Measurements from ENCODE around the gene YAP1.
"Not testable (repeated sequence)": the region's sequence is repeated elsewhere in the genome, so short reads cannot be mapped to it uniquely, and the experiment has no call there.

The YAP1 gene

GRCh38 chr11:102196351-102196750 lies 86.1 kb downstream of the YAP1 start:
- in situ Hi-C loops (cut with HindIII; ENCODE audit: low sequenced_read_pairs), result no loop called here

GRCh38 chr11:102196816-102197215 lies 86.6 kb downstream of the YAP1 start:
- in situ Hi-C loops (cut with HindIII; ENCODE audit: low sequenced_read_pairs), result no loop called here

GRCh38 chr11:102197670-102198139 lies 87.5 kb downstream of the YAP1 start:
- in situ Hi-C loops (cut with HindIII; ENCODE audit: low sequenced_read_pairs), result no loop called here

- in situ Hi-C loops (cut with HindIII; ENCODE audit: low sequenced_read_pairs), result no loop called here
Observed at GRCh38 chr11:102199673-102200072, 89.4 kb downstream of the YAP1 start.

- in situ Hi-C loops (cut with HindIII; ENCODE audit: low sequenced_read_pairs), result not testable (repeated sequence)
Observed at GRCh38 chr11:102200325-102200724, 90.1 kb downstream of the YAP1 start.

- in situ Hi-C loops (cut with HindIII; ENCODE audit: low sequenced_read_pairs), result no loop called here
Observed at GRCh38 chr11:102201776-102202175, 91.5 kb downstream of the YAP1 start.

- in situ Hi-C loops (cut with HindIII; ENCODE audit: low sequenced_read_pairs), result no loop called here
Observed at GRCh38 chr11:102202972-102203371, 92.7 kb downstream of the YAP1 start.

- in situ Hi-C loops (cut with HindIII; ENCODE audit: low sequenced_read_pairs), result no loop called here
Observed at GRCh38 chr11:102204174-102204573, 93.9 kb downstream of the YAP1 start.

GRCh38 chr11:102205805-102206204 lies 95.6 kb downstream of the YAP1 start:
- in situ Hi-C loops (cut with HindIII; ENCODE audit: low sequenced_read_pairs), result no loop called here

- in situ Hi-C loops (cut with HindIII; ENCODE audit: low sequenced_read_pairs), result no loop called here
Observed at GRCh38 chr11:102208835-102209234, 98.6 kb downstream of the YAP1 start.

GRCh38 chr11:102214623-102215022 lies 104.4 kb downstream of the YAP1 start:
- in situ Hi-C loops (cut with HindIII; ENCODE audit: low sequenced_read_pairs), result no loop called here

GRCh38 chr11:102216433-102217075 lies 106.3 kb downstream of the YAP1 start:
- in situ Hi-C loops (cut with HindIII; ENCODE audit: low sequenced_read_pairs), result no loop called here

GRCh38 chr11:102220728-102221467 lies 110.7 kb downstream of the YAP1 start:
- in situ Hi-C loops (cut with HindIII; ENCODE audit: low sequenced_read_pairs), result no loop called here

GRCh38 chr11:102223859-102224258 lies 113.6 kb downstream of the YAP1 start:
- in situ Hi-C loops (cut with HindIII; ENCODE audit: low sequenced_read_pairs), result no loop called here

GRCh38 chr11:102225689-102226568 lies 115.7 kb downstream of the YAP1 start:
- in situ Hi-C loops (cut with HindIII; ENCODE audit: low sequenced_read_pairs), result no loop called here

GRCh38 chr11:102226702-102227490 lies 116.6 kb downstream of the YAP1 start:
- in situ Hi-C loops (cut with HindIII; ENCODE audit: low sequenced_read_pairs), result no loop called here

- in situ Hi-C loops (cut with HindIII; ENCODE audit: low sequenced_read_pairs), result no loop called here
Observed at GRCh38 chr11:102229510-102230123, 119.4 kb downstream of the YAP1 start.

- in situ Hi-C loops (cut with HindIII; ENCODE audit: low sequenced_read_pairs), result no loop called here
Observed at GRCh38 chr11:102230186-102230585, 119.9 kb downstream of the YAP1 start.

- in situ Hi-C loops (cut with HindIII; ENCODE audit: low sequenced_read_pairs), result no loop called here
Observed at GRCh38 chr11:102230911-102231310, 120.7 kb downstream of the YAP1 start.

GRCh38 chr11:102234779-102235439 lies 124.7 kb downstream of the YAP1 start:
- in situ Hi-C loops (cut with HindIII; ENCODE audit: low sequenced_read_pairs), result no loop called here
